SK-N-MC (cell line): Measurements from ENCODE around the gene CFAP74.

Experiments
- EZH2 ChIP-seq: fragments of 200-600 bp; sonication (generic); IDR thresholded peaks from one replicate; pipeline ENCODE4 v1.6.1; 2017; ENCODE audit warnings: antibody characterized with exemption
- POLR2AphosphoS5 ChIP-seq: IDR thresholded peaks from 2 replicates; pipeline ENCODE4 v1.6.1; 2012; ENCODE audit warnings: mild to moderate bottlenecking, low read depth, low read length, borderline replicate concordance

DNA sequence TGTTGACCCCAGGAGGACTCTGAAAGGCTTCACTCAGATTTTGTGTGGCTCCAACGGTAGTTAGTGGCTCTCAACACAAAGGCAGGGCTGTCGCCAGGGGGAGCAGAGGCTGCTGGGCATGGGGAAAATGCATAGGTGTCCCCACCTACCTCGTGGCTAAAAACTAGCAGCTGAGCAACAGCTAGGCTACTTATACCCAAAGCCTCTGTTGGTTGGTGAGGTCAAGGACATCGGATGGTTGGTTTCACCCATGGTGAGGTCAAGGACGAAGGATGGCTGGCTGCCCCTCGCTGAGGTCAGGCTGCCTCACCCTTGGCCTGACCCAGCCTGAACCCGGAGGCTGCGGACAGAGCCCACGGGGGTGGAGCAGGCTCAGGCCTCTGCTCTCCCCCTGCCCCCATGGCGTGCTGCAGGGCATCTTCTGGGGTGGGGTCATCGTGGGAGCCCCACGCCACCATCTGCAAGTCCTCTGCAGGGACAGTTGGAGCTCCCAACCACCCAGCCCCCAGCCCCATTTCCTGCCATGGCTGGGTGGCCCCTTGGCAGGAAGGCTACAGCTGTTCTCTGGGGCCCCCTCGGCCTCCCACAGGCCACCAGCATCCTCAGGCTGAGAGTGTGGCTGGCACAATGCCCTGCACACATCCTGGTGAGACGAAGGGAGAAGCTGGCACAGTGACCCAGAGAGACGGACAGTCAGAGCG, 104.2 kb downstream of the CFAP74 start:
- TF ChIP-seq EZH2 (no peak), POLR2AphosphoS5 (no peak)
